Colonic mucosa (tissue), 4 donors: ENCODE measurements around the gene NTRK2. TPM values are rescaled to one million over a fixed set of nuclear protein-coding genes. Genes with fewer than 3 reads are reported as not detected.

ENCODE experiments used
- DNase-seq: peaks from one replicate; pipeline ENCODE4 v3.0.0-alpha.2; 2020
- H3K27ac ChIP-seq: fragments of 200-600 bp; one replicate; pipeline ENCODE4 v1.8.0; 2021
- H3K27me3 ChIP-seq: fragments of 200-600 bp; one replicate; pipeline ENCODE4 v1.8.0; 2021
- H3K36me3 ChIP-seq: fragments of 200-600 bp; one replicate; pipeline ENCODE4 v1.8.0; 2021
- H3K4me1 ChIP-seq: fragments of 200-600 bp; one replicate; pipeline ENCODE4 v1.8.0; 2021; ENCODE audit warnings: mild to moderate bottlenecking
- H3K4me3 ChIP-seq: fragments of 200-600 bp; one replicate; pipeline ENCODE4 v1.8.0; 2021
- H3K9ac ChIP-seq, 2 donors: one replicate each; pipeline ENCODE4 v1.7.0; 2013; ENCODE audit warnings: control low read depth in 2 of 2, low read depth in 2 of 2, low read length in 2 of 2
- H3K9me3 ChIP-seq: fragments of 200-600 bp; one replicate; pipeline ENCODE4 v1.8.0; 2021
- intact Hi-C: fragments of 100-400 bp; cut with DNase I; formaldehyde crosslinking; loops from one replicate; pipeline ENCODE4 v1.14.1; 2022
- total RNA-seq, 2 donors: library from RNA; stranded (reverse); fragmentation: NEBNext Ultra II Directional in 1 of 2; extraction: Animal tissue kit (Norgen Biotek cat#: 25700) in 1 of 2; gene quantifications; one replicate each; pipeline ENCODE4 v1.2.1, GENCODE V29; 2021
- TF ChIP-seq, protein P1 (sequence below): fragments of 200-600 bp; IDR thresholded peaks from one replicate; pipeline ENCODE4 v1.8.0; 2022; ENCODE audit warnings: antibody characterized with exemption, mild to moderate bottlenecking
- donor health status: healthy.
- donor health status: DM: no; HTN: no; CAD: no.
- donor health status: DM: no; HTN: no; CAD: no.

Gene NTRK2
- total RNA-seq, 2 donors from 2014 or later = 0.52 to 2.3 TPM

DNA sequence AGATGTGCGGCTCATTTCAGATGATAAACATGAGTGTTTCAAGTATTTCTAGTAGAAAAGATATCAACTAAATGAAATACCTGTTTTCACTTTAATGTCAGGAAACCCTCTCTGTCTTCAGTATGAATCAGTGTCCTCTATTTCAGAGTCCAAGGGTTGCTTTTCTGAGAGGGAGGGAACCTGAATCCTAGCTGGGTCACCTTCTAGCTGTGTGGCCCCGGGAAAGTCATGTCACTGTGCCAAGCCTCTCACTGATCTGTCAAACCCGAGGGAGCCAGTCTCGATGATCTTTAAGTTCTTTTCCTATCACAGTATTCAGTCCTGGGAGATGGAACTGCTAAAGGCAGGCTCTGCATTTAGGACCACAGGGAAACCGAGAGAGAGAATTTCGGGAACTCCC is 258.9 kb downstream of the NTRK2 start:
- Histone ChIP-seq H3K9me3 (no peaks in the 10 kb centered on the region), H3K27me3 (no peaks in the 10 kb centered on the region), H3K4me3 (no peak overlapping the region), H3K4me1 (no peaks in the 10 kb centered on the region), H3K9ac (no peak overlapping the region), H3K36me3 (no peaks in the 10 kb centered on the region), H3K27ac (no peak overlapping the region)
- TF ChIP-seq, protein P1, sequence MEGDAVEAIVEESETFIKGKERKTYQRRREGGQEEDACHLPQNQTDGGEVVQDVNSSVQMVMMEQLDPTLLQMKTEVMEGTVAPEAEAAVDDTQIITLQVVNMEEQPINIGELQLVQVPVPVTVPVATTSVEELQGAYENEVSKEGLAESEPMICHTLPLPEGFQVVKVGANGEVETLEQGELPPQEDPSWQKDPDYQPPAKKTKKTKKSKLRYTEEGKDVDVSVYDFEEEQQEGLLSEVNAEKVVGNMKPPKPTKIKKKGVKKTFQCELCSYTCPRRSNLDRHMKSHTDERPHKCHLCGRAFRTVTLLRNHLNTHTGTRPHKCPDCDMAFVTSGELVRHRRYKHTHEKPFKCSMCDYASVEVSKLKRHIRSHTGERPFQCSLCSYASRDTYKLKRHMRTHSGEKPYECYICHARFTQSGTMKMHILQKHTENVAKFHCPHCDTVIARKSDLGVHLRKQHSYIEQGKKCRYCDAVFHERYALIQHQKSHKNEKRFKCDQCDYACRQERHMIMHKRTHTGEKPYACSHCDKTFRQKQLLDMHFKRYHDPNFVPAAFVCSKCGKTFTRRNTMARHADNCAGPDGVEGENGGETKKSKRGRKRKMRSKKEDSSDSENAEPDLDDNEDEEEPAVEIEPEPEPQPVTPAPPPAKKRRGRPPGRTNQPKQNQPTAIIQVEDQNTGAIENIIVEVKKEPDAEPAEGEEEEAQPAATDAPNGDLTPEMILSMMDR = no peak
- intact Hi-C loops = no loop called here
- no peak for DNase-seq

DNA sequence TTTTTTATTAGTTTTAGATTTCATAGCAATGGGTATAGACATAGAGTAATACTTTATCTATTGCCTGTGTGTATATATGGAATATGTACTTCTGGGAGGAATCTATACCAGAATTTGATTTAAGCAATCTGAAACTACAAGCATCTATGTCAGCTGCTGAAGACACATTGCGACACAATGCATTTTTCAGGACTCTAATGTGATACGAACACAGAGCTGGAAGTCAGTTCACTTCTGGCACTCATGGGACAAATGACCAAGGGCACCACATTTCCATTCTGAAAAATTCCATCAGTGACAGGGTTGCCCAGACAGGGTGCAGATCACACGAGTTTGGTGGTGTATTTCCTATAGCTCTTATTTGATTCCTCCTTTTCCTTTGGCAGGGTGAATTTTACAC is 259.5 kb downstream of the NTRK2 start:
- no peaks in the 10 kb centered on the region for H3K27me3 ChIP-seq
- TF ChIP-seq, protein P1 = no peak
- H3K27ac ChIP-seq = no peak overlapping the region
- intact Hi-C loops = no loop called here
- no peaks in the 10 kb centered on the region for H3K4me1 ChIP-seq
- H3K4me3 ChIP-seq = no peak overlapping the region
- no peak for DNase-seq
- no peak overlapping the region for H3K9ac ChIP-seq
- no peaks in the 10 kb centered on the region for H3K9me3 ChIP-seq
- no peaks in the 10 kb centered on the region for H3K36me3 ChIP-seq

DNA sequence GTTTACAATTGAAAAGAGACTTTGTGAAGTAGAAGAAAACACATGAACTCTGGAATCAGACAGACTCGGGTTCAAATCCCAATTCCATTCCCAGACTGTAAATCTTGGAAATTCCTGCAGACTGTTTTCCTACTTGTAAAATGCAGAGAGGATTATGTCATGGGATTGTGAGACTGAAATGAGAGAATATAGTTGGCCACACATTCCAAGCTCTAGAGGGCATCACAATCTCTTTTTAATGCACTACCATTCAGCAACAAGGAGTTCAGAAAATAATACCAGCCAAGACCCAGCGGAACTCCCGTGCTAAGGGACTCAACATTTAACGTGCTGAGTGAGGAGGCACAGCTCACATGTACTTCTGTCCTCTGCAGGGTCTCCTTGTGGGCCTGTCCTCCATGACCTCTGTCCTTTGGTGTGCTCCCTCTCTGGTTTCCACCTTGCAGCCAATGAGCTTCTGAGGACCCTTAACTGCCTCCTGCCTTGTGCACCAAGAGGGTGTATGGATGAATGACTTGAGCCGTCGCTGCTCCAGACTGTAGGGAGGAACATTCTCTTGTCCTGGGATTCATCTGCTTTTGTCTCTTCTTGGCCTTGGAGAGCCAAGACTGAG is 263.5 kb downstream of the NTRK2 start:
- DNase-seq = no peak
- H3K27ac ChIP-seq = no peak overlapping the region
- intact Hi-C loops = no loop called here
- TF ChIP-seq, protein P1 = no peak
- no peaks in the 10 kb centered on the region for H3K4me1 ChIP-seq
- H3K4me3 ChIP-seq = no peak overlapping the region
- no peaks in the 10 kb centered on the region for H3K27me3 ChIP-seq
- no peaks in the 10 kb centered on the region for H3K9me3 ChIP-seq
- no peak overlapping the region for H3K9ac ChIP-seq
- no peaks in the 10 kb centered on the region for H3K36me3 ChIP-seq

DNA sequence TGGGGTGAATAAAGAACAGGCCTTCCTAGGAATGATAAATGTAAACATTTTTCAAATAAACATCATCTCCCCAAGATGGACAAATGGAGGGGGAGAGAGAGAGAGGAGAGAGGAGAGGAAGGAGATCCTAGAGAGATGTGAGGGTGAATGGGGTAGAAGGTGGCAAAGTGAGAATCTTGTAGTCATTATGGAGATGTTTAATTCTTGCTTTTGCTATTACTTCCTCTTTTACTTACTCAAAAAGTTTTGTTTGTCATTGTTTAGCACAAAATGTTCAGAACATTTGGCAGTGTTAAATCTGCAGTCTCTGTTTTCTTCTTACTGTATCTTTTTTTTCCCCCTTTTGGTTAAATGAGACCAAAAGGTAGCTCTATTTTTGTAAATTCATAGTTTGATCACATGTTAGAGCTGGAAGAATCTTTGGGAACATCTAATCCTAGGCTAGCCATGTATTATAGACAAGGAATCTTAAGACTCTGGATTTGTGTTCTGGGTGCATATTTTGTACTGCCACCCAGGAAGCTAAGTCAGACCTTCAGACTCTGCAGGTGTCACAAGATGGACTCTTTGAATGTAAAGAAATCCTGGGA is 266.1 kb downstream of the NTRK2 start:
- TF ChIP-seq, protein P1 = no peak
- intact Hi-C loops = no loop called here
- Histone ChIP-seq H3K4me3 (no peak overlapping the region), H3K27ac (no peak overlapping the region), H3K27me3 (no peaks in the 10 kb centered on the region), H3K9me3 (no peaks in the 10 kb centered on the region), H3K36me3 (no peaks in the 10 kb centered on the region), H3K4me1 (no peaks in the 10 kb centered on the region), H3K9ac (no peak overlapping the region)
- no peak for DNase-seq

DNA sequence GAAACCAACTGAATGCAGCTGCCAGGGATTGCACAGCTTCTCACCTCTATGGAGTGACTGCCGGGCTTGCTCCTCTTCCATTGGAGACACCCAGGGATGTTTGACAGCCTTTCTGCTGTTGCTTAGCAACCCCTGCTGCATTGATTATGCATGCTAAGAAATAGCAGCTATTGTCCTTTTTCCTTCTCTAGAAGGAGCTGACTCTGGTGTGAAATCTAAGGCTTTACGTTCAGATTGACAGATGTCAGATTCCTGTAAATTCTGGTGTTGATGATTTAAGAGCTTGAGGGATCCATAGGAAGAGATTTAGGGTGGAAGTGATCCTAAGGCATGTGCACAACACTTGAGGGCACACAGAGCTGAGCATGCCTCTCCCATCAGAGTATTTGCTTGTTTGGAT is 267.7 kb downstream of the NTRK2 start:
- Histone ChIP-seq H3K27me3 (no peaks in the 10 kb centered on the region), H3K27ac (no peak overlapping the region), H3K36me3 (no peaks in the 10 kb centered on the region), H3K9ac (no peak overlapping the region), H3K4me3 (no peak overlapping the region), H3K4me1 (no peaks in the 10 kb centered on the region), H3K9me3 (no peaks in the 10 kb centered on the region)
- intact Hi-C loops = no loop called here
- DNase-seq = no peak
- TF ChIP-seq, protein P1 = no peak
